ENCODE data around the gene ST6GALNAC3. TPM values are rescaled to one million over a fixed set of nuclear protein-coding genes. Genes with fewer than 3 reads are reported as not detected.

Gene ST6GALNAC3
- total RNA-seq, 1 experiment from 2014 or later, result 2.2 TPM

DNA sequence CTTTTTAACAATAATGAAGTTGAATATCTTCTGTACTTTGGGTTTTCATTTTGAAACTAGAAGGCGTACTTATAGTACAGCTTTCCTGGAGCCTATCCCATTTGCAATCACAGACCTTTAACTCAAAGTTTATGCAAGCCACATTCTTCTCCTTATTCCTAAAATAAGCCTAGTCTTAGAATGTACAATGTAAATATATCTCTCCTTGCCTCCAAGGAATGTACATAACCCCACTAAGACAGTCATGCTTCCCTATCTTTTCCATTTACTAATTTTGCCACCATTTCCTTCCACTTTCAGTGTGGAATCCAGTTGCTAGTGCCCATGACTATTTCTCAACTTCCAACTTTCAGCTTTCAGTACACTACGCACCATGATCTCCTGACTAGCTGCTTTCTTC lies 327.6 kb downstream of the ST6GALNAC3 start:
- Histone ChIP-seq H3K4me2 (ENCODE audit: low read length) (no peak overlapping the region), H3K9ac (ENCODE audit: low read length) (no peak overlapping the region), H3K27me3 (ENCODE audit: insufficient read depth, low read length) (no peaks in the 10 kb centered on the region), H3K79me2 (ENCODE audit: insufficient read depth, low read length) (no peaks in the 10 kb centered on the region), H4K20me1 (ENCODE audit: insufficient read depth) (no peaks in the 10 kb centered on the region), H3K27ac (ENCODE audit: low read depth, low read length) (no peak overlapping the region), H3K4me3 (replicated peaks in 1 of 2; ENCODE audit: low read depth in 1 of 2, low read length in 2 of 2) (no peak overlapping the region), H3K9me2 (ENCODE audit: insufficient read depth) (0 out of 2 replicates have a peak, but pooled peaks cover 3% of the 10 kb centered on the region), H2AFZ (ENCODE audit: low read depth, low read length, poor library complexity, severe bottlenecking) (no peak overlapping the region), H3K4me1 (ENCODE audit: control insufficient read depth in 1 of 2, insufficient read depth in 2 of 2, low read length in 2 of 2) (no peaks in the 10 kb centered on the region), H3K9me3 (ENCODE audit: control insufficient read depth in 1 of 2, insufficient read depth in 1 of 2, low read depth in 1 of 2, low read length in 2 of 2) (no peaks in the 10 kb centered on the region), H3K36me3 (ENCODE audit: control insufficient read depth in 1 of 2, insufficient read depth in 2 of 2, low read length in 2 of 2) (no peaks in the 10 kb centered on the region)
- POLR2A ChIA-PET, result no interaction called here
- intact Hi-C loops (cut with micrococcal nuclease), result no loop called here
- DNase-seq (ENCODE audit: low read depth, low spot score) (no peak), ATAC-seq (no peak)
- no TSS peak for BruUV-seq (replicated peaks)
- CTCF ChIA-PET, result no interaction called here
- RAD21 ChIA-PET (ENCODE audit: low non-redundant PET in 1 of 2, low total read pairs in 2 of 2, uncharacterized antibody in 2 of 2, unreplicated experiment in 2 of 2), result no interaction called here
- TF ChIP-seq SRF (IDR thresholded peaks at IDR 0.05; ENCODE audit: low read depth), result no peak
- no peak for TF ChIP-seq POLR2A (IDR thresholded peaks at IDR 0.05; ENCODE audit: borderline replicate concordance, extremely low read depth, insufficient read depth, insufficient read length)
- TF ChIP-seq CEBPB (IDR thresholded peaks at IDR 0.05; ENCODE audit: low read depth), result no peak
- no peak for TF ChIP-seq POLR2AphosphoS5 (IDR thresholded peaks at IDR 0.05; ENCODE audit: low read depth, low read length)
- no peak for TF ChIP-seq TCF7L2 (IDR thresholded peaks at IDR 0.05; ENCODE audit: borderline replicate concordance, extremely low read depth, insufficient read depth, insufficient read length)
- TF ChIP-seq ZNF274 (IDR thresholded peaks at IDR 0.05; ENCODE audit: low read depth, low read length), result no peak
- no peak for TF ChIP-seq YY1 (IDR thresholded peaks at IDR 0.05; ENCODE audit: extremely low read depth, insufficient replicate concordance, low read depth, low read length)
- no peak for TF ChIP-seq EZH2phosphoT487 (IDR thresholded peaks at IDR 0.05; ENCODE audit: borderline replicate concordance)
- TF ChIP-seq EZH2 (IDR thresholded peaks at IDR 0.05), result no peak
- TF ChIP-seq, protein P1, sequence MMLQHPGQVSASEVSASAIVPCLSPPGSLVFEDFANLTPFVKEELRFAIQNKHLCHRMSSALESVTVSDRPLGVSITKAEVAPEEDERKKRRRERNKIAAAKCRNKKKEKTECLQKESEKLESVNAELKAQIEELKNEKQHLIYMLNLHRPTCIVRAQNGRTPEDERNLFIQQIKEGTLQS (IDR thresholded peaks at IDR 0.05), result no peak
- TF ChIP-seq CBX3 (IDR thresholded peaks at IDR 0.05; ENCODE audit: low read depth), result no peak
- TF ChIP-seq, protein P2, sequence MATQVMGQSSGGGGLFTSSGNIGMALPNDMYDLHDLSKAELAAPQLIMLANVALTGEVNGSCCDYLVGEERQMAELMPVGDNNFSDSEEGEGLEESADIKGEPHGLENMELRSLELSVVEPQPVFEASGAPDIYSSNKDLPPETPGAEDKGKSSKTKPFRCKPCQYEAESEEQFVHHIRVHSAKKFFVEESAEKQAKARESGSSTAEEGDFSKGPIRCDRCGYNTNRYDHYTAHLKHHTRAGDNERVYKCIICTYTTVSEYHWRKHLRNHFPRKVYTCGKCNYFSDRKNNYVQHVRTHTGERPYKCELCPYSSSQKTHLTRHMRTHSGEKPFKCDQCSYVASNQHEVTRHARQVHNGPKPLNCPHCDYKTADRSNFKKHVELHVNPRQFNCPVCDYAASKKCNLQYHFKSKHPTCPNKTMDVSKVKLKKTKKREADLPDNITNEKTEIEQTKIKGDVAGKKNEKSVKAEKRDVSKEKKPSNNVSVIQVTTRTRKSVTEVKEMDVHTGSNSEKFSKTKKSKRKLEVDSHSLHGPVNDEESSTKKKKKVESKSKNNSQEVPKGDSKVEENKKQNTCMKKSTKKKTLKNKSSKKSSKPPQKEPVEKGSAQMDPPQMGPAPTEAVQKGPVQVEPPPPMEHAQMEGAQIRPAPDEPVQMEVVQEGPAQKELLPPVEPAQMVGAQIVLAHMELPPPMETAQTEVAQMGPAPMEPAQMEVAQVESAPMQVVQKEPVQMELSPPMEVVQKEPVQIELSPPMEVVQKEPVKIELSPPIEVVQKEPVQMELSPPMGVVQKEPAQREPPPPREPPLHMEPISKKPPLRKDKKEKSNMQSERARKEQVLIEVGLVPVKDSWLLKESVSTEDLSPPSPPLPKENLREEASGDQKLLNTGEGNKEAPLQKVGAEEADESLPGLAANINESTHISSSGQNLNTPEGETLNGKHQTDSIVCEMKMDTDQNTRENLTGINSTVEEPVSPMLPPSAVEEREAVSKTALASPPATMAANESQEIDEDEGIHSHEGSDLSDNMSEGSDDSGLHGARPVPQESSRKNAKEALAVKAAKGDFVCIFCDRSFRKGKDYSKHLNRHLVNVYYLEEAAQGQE (IDR thresholded peaks at IDR 0.05; ENCODE audit: low read depth), result no peak
- no peak for TF ChIP-seq JUND (IDR thresholded peaks at IDR 0.05)
- no peak for TF ChIP-seq RAD21 (IDR thresholded peaks at IDR 0.05; ENCODE audit: low read depth)
- TF ChIP-seq, protein P3, sequence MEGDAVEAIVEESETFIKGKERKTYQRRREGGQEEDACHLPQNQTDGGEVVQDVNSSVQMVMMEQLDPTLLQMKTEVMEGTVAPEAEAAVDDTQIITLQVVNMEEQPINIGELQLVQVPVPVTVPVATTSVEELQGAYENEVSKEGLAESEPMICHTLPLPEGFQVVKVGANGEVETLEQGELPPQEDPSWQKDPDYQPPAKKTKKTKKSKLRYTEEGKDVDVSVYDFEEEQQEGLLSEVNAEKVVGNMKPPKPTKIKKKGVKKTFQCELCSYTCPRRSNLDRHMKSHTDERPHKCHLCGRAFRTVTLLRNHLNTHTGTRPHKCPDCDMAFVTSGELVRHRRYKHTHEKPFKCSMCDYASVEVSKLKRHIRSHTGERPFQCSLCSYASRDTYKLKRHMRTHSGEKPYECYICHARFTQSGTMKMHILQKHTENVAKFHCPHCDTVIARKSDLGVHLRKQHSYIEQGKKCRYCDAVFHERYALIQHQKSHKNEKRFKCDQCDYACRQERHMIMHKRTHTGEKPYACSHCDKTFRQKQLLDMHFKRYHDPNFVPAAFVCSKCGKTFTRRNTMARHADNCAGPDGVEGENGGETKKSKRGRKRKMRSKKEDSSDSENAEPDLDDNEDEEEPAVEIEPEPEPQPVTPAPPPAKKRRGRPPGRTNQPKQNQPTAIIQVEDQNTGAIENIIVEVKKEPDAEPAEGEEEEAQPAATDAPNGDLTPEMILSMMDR (IDR thresholded peaks at IDR 0.05 in 2 of 3, conservative IDR thresholded peaks at IDR 0.05 in 1 of 3; ENCODE audit: borderline replicate concordance in 1 of 3, insufficient read depth in 1 of 3, low read depth in 2 of 3, low read length in 2 of 3), result no peak
- TF ChIP-seq FOSL1 (IDR thresholded peaks at IDR 0.05; ENCODE audit: low read depth), result no peak

Measured in HCT116 (cell line).